H1 (cell line): ENCODE data around the gene RUSC2. TPM values are rescaled to one million over a fixed set of nuclear protein-coding genes. Genes with fewer than 3 reads are reported as not detected.

Source experiments
- EZH2 ChIP-seq: fragments of 200-600 bp; sonication (generic); IDR thresholded peaks from 2 replicates; pipeline ENCODE4 v1.7.1; 2012; ENCODE audit warnings: low read depth, mild to moderate bottlenecking, moderate library complexity, low read length, inconsistent platforms; ENCODE audit not compliant: severe bottlenecking
- PHF8 ChIP-seq: fragments of 200-600 bp; sonication (generic); conservative IDR thresholded peaks from 2 replicates; pipeline ENCODE4 v1.7.1; 2012; ENCODE audit warnings: low read depth, mild to moderate bottlenecking, inconsistent platforms, low read length, moderate library complexity
- polyA plus RNA-seq, 7 experiments: library from polyadenylated mRNA; depleted of rRNA in 3 of 7; stranded (reverse) in 5 of 7; unstranded in 2 of 7; fragments of >200 nt in 5 of 7; fragments of 200-250 nt in 2 of 7; gene quantifications; 1 replicate in 5 of 7; 2 replicates in 1 of 7; 4 replicates in 1 of 7; pipeline versions ENCODE4 v1.2.1 to v1.2.3, GENCODE V29; 2011 to 2013; ENCODE audit warnings: missing spikeins in 2 of 7, mixed read lengths in 2 of 7
- total RNA-seq: library from RNA; stranded (reverse); fragmentation: NEBNext Ultra II Directional; extraction: Animal tissue kit (Norgen Biotek cat#: 25700); gene quantifications from 2 replicates; pipeline ENCODE4 v1.2.1, GENCODE V29; 2021

Gene RUSC2
- total and polyA plus RNA-seq, 2 of the 8 experiments (the other 6 are each of a cell fraction or from before 2014, with no cell fraction given) = 4.2 to 7.9 TPM

- TF ChIP-seq EZH2 (no peak), PHF8 (no peak)
These were observed 29.2 kb downstream of the RUSC2 start (continued) for GRCh38 chr9:35518981-35519679.
